HG03060 (cell line): Measurements from ENCODE around the gene NUDT2.
A peak's percentile ranks its signal among the peaks of the same experiment; 100 is the strongest.
"Not testable (repeated sequence)": the region's sequence is repeated elsewhere in the genome, so short reads cannot be mapped to it uniquely, and the experiment has no call there.

ENCODE experiments used
- ATAC-seq: cut with Tn5 transposase; IDR thresholded peaks from one replicate; pipeline ENCODE4 v1.9.1; 2021; ENCODE audit warnings: low read depth, moderate number of reproducible peaks; ENCODE audit not compliant: unreplicated experiment

The NUDT2 gene

GRCh38 chr9:34368796-34369195 lies 39.4 kb downstream of the NUDT2 start:
- ATAC-seq, result not testable (repeated sequence)

- ATAC-seq, result no peak
Measured at GRCh38 chr9:34369636-34370035, 40.3 kb downstream of the NUDT2 start.

GRCh38 chr9:34370335-34370969 lies 41.1 kb downstream of the NUDT2 start:
- no peak for ATAC-seq

- ATAC-seq, result no peak
Measured at GRCh38 chr9:34370970-34371880, 41.9 kb downstream of the NUDT2 start.

GRCh38 chr9:34371886-34372466 lies 42.6 kb downstream of the NUDT2 start:
- ATAC-seq, result no peak

GRCh38 chr9:34372467-34373011 lies 43.2 kb downstream of the NUDT2 start:
- no peak for ATAC-seq

GRCh38 chr9:34373749-34374148 lies 44.4 kb downstream of the NUDT2 start:
- no peak for ATAC-seq

- no peak for ATAC-seq
Measured at GRCh38 chr9:34374339-34374738, 45.0 kb downstream of the NUDT2 start.

GRCh38 chr9:34374905-34375552 lies 45.7 kb downstream of the NUDT2 start:
- no peak for ATAC-seq

- no peak for ATAC-seq
Measured at GRCh38 chr9:34375901-34376595, 46.7 kb downstream of the NUDT2 start.

- ATAC-seq, result peak; percentile 69
Measured at GRCh38 chr9:34376596-34377403, 47.4 kb downstream of the NUDT2 start, which contains the start of gene MYORG. Gene MYORG (minus strand): TSS chr9:34376898. CDS start chr9:34372943, 3,955 bp downstream.

GRCh38 chr9:34377404-34377746 lies 48.0 kb downstream of the NUDT2 start:
- no peak for ATAC-seq

- no peak for ATAC-seq
Measured at GRCh38 chr9:34378376-34379060, 49.1 kb downstream of the NUDT2 start.

- ATAC-seq, result no peak
Measured at GRCh38 chr9:34379334-34380033, 50.1 kb downstream of the NUDT2 start.

GRCh38 chr9:34380034-34380510 lies 50.7 kb downstream of the NUDT2 start:
- no peak for ATAC-seq

GRCh38 chr9:34380511-34381315 lies 51.3 kb downstream of the NUDT2 start:
- ATAC-seq, result no peak

- no peak for ATAC-seq
Measured at GRCh38 chr9:34381323-34381722, 52.0 kb downstream of the NUDT2 start.
